HEK293T (cell line): Measurements from ENCODE around the gene EXD3.

Source experiments
- CTCF ChIA-PET: fragments of 350-600 bp; formaldehyde crosslinking; extraction: SDS; loops from one replicate; lab custom pipeline; 2021; ENCODE audit warnings: antibody characterized with exemption, inconsistent platforms; lab: Yijun Ruan, JAX
- POLR2A ChIA-PET: fragments of 350-600 bp; formaldehyde crosslinking; extraction: SDS; loops from one replicate; lab custom pipeline; 2020; ENCODE audit warnings: antibody characterized with exemption, inconsistent platforms; lab: Yijun Ruan, JAX
- DNase-seq: peaks from one replicate; pipeline ENCODE4 v3.0.0; 2012; ENCODE audit warnings: mixed read lengths; ENCODE audit errors: extremely low spot score
- ARNT ChIP-seq: fragments of 450-650 bp; IDR thresholded peaks from 2 replicates; pipeline ENCODE4 v1.6.1; 2017; ENCODE audit warnings: mild to moderate bottlenecking
- BHLHE40 ChIP-seq: fragments of 450-650 bp; IDR thresholded peaks from 2 replicates; pipeline ENCODE4 v1.6.1; 2016; ENCODE audit warnings: mild to moderate bottlenecking, moderate library complexity, borderline replicate concordance
- CTBP1 ChIP-seq: fragments of 450-650 bp; IDR thresholded peaks from 2 replicates; pipeline ENCODE4 v1.6.1; 2016; ENCODE audit warnings: borderline replicate concordance
- ELF4 ChIP-seq: fragments of 450-650 bp; IDR thresholded peaks from 2 replicates; pipeline ENCODE4 v1.6.1; 2017; ENCODE audit warnings: antibody characterized with exemption
- FOXA1 ChIP-seq: fragments of 450-650 bp; IDR thresholded peaks from 2 replicates; pipeline ENCODE4 v1.6.1; 2016; ENCODE audit warnings: mild to moderate bottlenecking
- FOXK2 ChIP-seq: fragments of 450-650 bp; IDR thresholded peaks from 2 replicates; pipeline ENCODE4 v1.6.1; 2016; ENCODE audit warnings: mild to moderate bottlenecking
- FOXM1 ChIP-seq: fragments of 450-650 bp; IDR thresholded peaks from 2 replicates; pipeline ENCODE4 v1.6.1; 2017; ENCODE audit warnings: mild to moderate bottlenecking, borderline replicate concordance
- HDGF ChIP-seq: fragments of 450-650 bp; IDR thresholded peaks from 2 replicates; pipeline ENCODE4 v1.6.1; 2017; ENCODE audit warnings: antibody characterized with exemption, borderline replicate concordance
- L3MBTL2 ChIP-seq: fragments of 450-650 bp; conservative IDR thresholded peaks from 2 replicates; pipeline ENCODE4 v1.6.1; 2016; ENCODE audit warnings: mild to moderate bottlenecking
- LEF1 ChIP-seq: fragments of 450-650 bp; IDR thresholded peaks from 2 replicates; pipeline ENCODE4 v1.6.1; 2017; ENCODE audit warnings: mild to moderate bottlenecking, borderline replicate concordance
- NFRKB ChIP-seq: fragments of 450-650 bp; IDR thresholded peaks from 2 replicates; pipeline ENCODE4 v1.6.1; 2016; ENCODE audit warnings: mild to moderate bottlenecking, moderate library complexity
- SP1 ChIP-seq: fragments of 450-650 bp; IDR thresholded peaks from 2 replicates; pipeline ENCODE4 v1.6.1; 2017
- SUZ12 ChIP-seq: fragments of 450-650 bp; IDR thresholded peaks from 2 replicates; pipeline ENCODE4 v1.6.1; 2016; ENCODE audit warnings: mild to moderate bottlenecking
- TARDBP ChIP-seq: fragments of 450-650 bp; IDR thresholded peaks from 2 replicates; pipeline ENCODE4 v1.6.1; 2016
- ZNF384 ChIP-seq: fragments of 450-650 bp; IDR thresholded peaks from 2 replicates; pipeline ENCODE4 v1.6.1; 2016
- TF ChIP-seq, protein P1 (sequence below): fragments of 450-650 bp; IDR thresholded peaks from 2 replicates; pipeline ENCODE4 v1.6.1; 2016

The EXD3 gene

DNA sequence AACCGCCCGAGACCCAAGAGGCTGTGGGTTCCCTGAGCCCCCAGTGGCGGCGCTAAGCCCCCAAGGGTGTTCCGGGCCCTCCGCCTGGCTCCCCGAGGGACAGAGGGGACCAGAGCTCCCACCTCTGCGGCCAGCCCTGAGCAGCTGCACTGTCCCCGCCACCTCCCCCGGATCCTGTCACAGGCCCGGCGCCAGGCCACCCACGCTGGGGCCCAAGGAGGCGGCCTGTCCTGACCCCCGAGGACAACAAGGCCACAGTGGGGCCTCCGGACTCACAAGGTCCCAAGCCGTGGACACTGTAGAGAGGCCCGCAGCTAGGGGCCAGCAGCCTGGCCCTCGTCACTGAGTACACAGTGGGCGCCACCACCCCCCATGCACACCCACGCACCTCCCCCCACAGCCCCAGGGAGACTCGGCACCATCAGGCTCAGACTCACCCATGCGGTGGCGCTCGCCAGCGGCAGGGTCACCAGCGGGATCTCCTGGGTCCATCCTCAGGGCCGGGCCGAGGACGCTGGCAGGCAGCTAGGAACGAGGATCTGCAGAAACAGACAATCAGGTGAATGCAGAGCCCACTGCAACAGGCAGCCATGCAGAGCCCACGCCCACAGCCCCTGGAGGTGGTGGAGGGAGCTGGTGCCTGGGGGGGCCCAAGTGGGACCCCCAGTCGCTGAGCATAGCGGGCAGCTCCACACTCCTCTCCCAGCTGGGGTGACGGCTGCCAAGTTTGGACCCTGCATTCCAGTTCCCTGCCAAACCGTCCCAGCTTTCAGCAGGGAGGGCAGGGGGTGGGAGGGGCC is 27.9 kb downstream of the EXD3 start:
- no peak for DNase-seq
- no peak for TF ChIP-seq FOXK2
- no peak for TF ChIP-seq SUZ12
- TF ChIP-seq FOXM1 = no peak
- TF ChIP-seq BHLHE40 = no peak
- no peak for TF ChIP-seq NFRKB
- no peak for TF ChIP-seq L3MBTL2
- no peak for TF ChIP-seq ELF4
- no peak for TF ChIP-seq TARDBP
- TF ChIP-seq SP1 = no peak
- TF ChIP-seq, protein P1, sequence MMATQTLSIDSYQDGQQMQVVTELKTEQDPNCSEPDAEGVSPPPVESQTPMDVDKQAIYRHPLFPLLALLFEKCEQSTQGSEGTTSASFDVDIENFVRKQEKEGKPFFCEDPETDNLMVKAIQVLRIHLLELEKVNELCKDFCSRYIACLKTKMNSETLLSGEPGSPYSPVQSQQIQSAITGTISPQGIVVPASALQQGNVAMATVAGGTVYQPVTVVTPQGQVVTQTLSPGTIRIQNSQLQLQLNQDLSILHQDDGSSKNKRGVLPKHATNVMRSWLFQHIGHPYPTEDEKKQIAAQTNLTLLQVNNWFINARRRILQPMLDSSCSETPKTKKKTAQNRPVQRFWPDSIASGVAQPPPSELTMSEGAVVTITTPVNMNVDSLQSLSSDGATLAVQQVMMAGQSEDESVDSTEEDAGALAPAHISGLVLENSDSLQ = no peak
- TF ChIP-seq LEF1 = no peak
- no peak for TF ChIP-seq FOXA1
- no peak for TF ChIP-seq CTBP1
- TF ChIP-seq ARNT = no peak
- no peak for TF ChIP-seq HDGF
- TF ChIP-seq ZNF384 = no peak
- ChIA-PET POLR2A (interaction anchor here (1.6 kb wide), 1 partner anchor 93 kb away, joined by 3 read pairs; the partner anchor contains the start of gene NRARP), CTCF (no interaction called here)

DNA sequence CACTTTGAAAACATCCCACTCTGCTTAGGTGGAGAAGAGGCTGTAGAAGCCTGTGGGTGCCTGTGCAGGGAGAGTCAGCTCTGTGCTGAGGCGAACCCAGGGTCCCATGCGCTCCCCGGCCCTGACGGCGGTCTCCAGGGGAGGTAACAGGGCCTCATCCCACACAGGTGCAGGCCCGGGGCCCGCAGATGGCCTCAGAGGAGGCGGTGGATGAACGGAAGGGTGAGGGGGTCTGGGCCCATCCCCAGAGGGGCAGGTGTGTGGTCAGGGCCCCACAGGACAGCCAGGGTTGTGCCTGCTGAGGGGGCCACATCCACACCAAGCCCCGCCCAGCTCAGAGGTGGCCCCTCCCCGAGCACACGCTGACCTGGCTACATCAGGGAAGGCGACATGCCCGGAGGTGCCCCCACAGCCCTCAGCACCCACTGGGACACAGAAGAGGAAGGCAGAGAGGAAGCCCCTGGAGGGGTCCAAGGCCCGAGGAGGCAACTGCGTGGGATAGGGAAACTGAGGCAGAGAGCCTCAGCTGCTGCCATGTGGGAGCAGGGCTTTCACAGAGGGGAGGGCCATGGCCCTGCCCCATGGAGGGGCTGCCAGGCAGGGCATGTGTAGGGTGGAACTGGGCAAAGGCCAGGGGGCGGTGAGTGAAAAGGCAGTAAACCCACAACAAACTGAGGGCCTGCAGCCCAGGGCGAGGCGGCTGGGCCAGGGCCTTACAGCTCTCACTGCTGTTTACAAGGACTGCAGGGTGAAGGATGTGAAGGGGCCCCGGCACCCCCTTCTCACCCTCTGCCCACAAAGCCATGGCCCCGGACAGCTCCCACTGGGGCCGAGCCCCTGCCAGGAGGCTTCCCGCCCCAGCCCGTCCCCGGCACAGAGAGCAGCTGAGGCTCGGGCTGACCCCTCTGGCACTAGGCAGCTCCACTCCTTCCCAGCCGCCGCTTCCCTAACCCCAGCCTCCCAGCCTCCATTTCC is 29.5 kb downstream of the EXD3 start:
- no peak for TF ChIP-seq LEF1
- CTCF ChIA-PET = no interaction called here
- no peak for DNase-seq
- POLR2A ChIA-PET = no interaction called here

DNA sequence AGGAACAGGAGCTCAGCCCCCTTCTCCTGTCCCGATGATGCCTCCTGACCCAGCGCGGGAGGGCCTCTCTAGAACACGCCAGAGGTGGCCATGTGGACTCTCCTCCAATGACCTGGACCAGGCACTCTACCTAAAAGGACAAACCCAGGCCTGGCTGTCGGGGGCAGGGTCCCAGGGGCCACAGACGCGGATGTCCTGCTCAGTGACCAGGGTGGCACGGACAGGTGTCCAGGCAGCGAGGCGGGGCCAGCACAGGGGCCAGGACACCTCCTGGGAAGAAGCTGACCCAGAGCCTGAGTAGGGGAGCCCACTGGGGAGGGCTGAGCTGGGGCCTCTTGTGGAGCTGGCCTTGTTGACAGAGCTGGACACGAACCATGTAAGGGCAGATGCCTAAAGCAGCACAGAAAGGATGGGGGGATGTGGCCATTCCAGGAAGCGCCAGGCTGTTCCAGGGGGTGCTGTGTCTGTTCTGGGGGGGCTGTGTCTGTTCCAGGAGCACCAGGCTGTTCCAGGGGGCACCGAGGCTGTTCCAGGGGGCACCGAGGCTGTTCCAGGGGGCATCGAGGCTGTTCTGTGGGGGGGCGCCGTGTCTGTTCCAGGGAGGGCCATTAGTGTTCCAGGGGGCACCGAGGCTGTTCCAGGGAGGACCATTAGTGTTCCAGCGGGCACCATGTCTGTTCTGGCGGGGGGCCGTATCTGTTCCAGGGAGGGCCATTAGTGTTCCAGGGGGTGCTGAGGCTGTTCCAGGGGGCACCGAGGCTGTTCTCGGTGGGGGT is 30.5 kb downstream of the EXD3 start:
- no peak for DNase-seq
- TF ChIP-seq NFRKB (no peak), CTBP1 (no peak), TARDBP (no peak)
- POLR2A ChIA-PET = interaction anchor here (1.5 kb wide), 1 partner anchor 91 kb away, joined by 6 read pairs; the partner anchor contains the start of gene NRARP
- CTCF ChIA-PET = interaction anchor here (0.6 kb wide), 1 partner anchor 89 kb away, joined by 3 read pairs; no protein-coding TSS in a partner anchor

DNA sequence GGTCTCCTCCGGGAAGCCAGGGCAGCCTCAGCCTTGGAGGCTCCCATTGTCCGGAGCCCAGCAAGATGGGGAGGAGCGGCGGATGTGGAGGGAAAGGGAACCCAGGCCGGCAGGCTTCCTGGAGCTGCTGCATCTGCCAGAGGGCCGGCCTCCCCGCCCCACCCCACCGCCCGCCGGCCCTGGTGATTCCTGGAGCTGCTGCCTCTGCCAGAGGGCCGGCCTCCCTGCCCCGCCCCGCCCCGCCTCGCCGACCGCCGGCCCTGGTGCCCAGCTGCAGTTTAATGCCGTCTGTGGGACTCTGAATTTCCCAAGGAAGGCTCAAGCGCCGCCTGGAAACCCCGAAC is 31.6 kb downstream of the EXD3 start:
- ChIA-PET POLR2A (interaction anchor here (1.5 kb wide), 1 partner anchor 90 kb away, joined by 6 read pairs; the partner anchor contains the start of gene NRARP), CTCF (interaction anchor here (0.6 kb wide), 1 partner anchor 88 kb away, joined by 3 read pairs; no protein-coding TSS in a partner anchor)
- no peak for DNase-seq
- TF ChIP-seq TARDBP (no peak), LEF1 (no peak), L3MBTL2 (no peak), CTBP1 (no peak), ZNF384 (no peak), SUZ12 (no peak), NFRKB (no peak), HDGF (no peak), FOXA1 (no peak), FOXK2 (no peak), FOXM1 (no peak), ARNT (no peak), SP1 (no peak), BHLHE40 (no peak)
- TF ChIP-seq, protein P1 = no peak

DNA sequence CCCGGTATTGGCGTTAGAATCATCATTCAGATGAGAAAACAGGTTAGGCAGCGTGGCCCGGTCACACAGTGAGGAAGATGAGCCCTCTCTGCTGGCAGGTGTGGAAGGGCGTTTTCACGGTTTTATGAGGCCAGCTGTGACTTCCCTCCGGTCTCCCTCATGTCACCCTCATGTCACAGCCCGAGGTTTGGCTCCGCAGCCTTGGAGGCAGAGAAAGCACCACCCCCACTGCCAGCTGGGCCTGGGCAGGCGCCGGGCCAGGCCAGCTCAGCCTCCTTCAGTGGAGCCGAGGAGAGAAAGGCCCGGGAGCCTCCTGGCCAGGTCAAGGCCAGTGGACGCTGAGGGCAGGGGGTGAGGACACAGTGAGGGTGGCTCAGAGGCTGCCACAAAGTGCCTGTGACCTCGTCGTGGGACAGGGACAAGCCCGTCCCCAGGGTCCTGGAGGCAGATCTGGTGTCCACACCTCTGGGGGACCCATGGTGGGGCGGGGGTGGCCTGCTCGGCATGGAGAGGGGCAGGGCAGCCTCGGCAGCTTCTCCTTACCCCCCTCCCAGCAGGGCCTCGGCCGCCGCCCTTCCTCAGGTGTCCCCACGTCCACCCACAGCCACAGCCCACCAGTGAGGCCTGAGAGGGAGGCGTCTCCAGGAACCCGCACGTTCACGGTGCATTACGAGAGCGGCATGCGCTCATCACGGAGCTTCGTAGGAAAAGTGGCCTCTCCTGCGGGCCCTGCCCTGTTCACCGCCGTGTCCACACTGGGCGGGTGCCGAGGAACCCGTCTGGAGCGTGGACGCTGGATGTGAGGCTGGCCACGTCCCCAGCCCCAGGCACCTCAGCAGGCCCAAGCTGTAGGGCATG is 32.2 kb downstream of the EXD3 start:
- DNase-seq = no peak
- CTCF ChIA-PET = no interaction called here
- TF ChIP-seq ARNT = no peak
- no peak for TF ChIP-seq ZNF384
- no peak for TF ChIP-seq NFRKB
- POLR2A ChIA-PET = interaction anchor here (1.5 kb wide), 1 partner anchor 89 kb away, joined by 6 read pairs; the partner anchor contains the start of gene NRARP

DNA sequence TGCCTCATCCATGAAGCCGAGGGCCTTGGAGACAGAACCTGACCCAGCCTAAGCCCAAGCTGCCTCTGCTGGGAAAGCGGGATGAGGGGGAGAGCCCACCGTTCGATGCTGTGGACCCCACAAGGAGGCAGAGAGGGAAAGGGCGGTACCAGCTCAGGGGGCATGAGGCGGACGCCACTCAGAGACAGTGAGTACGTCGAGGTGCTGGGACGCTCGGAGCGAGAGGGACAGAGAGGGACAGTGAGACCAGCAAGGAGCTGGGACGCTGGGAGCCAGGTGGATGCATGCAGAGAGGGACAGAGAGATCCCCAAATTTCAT is 33.6 kb downstream of the EXD3 start:
- ChIA-PET CTCF (no interaction called here), POLR2A (no interaction called here)
- DNase-seq = no peak
- TF ChIP-seq NFRKB (no peak), BHLHE40 (no peak), FOXK2 (no peak), ZNF384 (no peak), CTBP1 (no peak), L3MBTL2 (no peak), FOXM1 (no peak), TARDBP (no peak), LEF1 (no peak), ELF4 (no peak), FOXA1 (no peak), SUZ12 (no peak)
- TF ChIP-seq, protein P1 = no peak
